Ovary (tissue), 9 donors: ENCODE measurements around the gene TYW1. TPM values are rescaled to one million over a fixed set of nuclear protein-coding genes. Genes with fewer than 3 reads are reported as not detected.
"Not testable (repeated sequence)": the region's sequence is repeated elsewhere in the genome, so short reads cannot be mapped to it uniquely, and the experiment has no call there.

Experiments
- DNase-seq, 5 donors: peaks; one replicate each; pipeline ENCODE4 v3.0.0-alpha.2; 2019 to 2020
- H3K27ac ChIP-seq, 2 donors: fragments of 200-600 bp; one replicate each; pipeline versions ENCODE4 v1.5.1 to v1.8.0; 2019 to 2022
- H3K27me3 ChIP-seq: fragments of 200-600 bp; one replicate; pipeline ENCODE4 v1.8.0; 2022
- H3K36me3 ChIP-seq: fragments of 200-600 bp; sonication (generic); one replicate; pipeline ENCODE4 v1.5.1; 2019
- H3K4me1 ChIP-seq: one replicate; pipeline ENCODE4 v1.8.1; 2013; ENCODE audit warnings: mild to moderate bottlenecking, moderate library complexity; ENCODE audit not compliant: insufficient read depth
- H3K4me3 ChIP-seq: fragments of 200-600 bp; sonication (generic); one replicate; pipeline ENCODE4 v1.5.1; 2017
- H3K9me3 ChIP-seq, 2 donors: fragments of 200-600 bp in 1 of 2; sonication (generic) in 1 of 2; one replicate each; pipeline versions ENCODE4 v1.5.1 to v1.8.1; 2013 to 2019; ENCODE audit warnings: mild to moderate bottlenecking in 1 of 2, moderate library complexity in 1 of 2
- CTCF ChIP-seq, 3 donors: fragments of 450-650 bp in 2 of 3; fragments of 200-600 bp in 1 of 3; IDR thresholded peaks; one replicate each; pipeline versions ENCODE4 v1.5.1 to v1.8.0; 2016 to 2022; ENCODE audit warnings: antibody characterized with exemption in 3 of 3, mild to moderate bottlenecking in 1 of 3
- EP300 ChIP-seq: sonication (generic); formaldehyde crosslinking; IDR thresholded peaks from one replicate; pipeline ENCODE4 v1.6.1; 2017; ENCODE audit warnings: antibody characterized with exemption
- POLR2A ChIP-seq: fragments of 450-650 bp; IDR thresholded peaks from one replicate; pipeline ENCODE4 v1.6.1; 2017; ENCODE audit warnings: antibody characterized with exemption, mild to moderate bottlenecking, moderate library complexity
- WGBS, 3 donors: extraction: QIAGEN DNeasy Blood & Tissue Kit in 1 of 3; methylation state at CpG; one replicate each; pipeline versions ENCODE4 v1.1.5 to v1.1.7; 2013 to 2017; 5-methylcytosine and 5-hydroxymethylcytosine counted together
- intact Hi-C, 4 donors: fragments of 100-400 bp; cut with DNase I; formaldehyde crosslinking; loops; one replicate each; pipeline versions ENCODE4 v1.11.0 to v1.15.1; 2022 to 2023
- polyA plus RNA-seq, 2 donors: library from polyadenylated mRNA; stranded (reverse); fragments of 200-250 nt in 1 of 2; fragments of 350-450 nt in 1 of 2; fragmentation: Illumina TruSeq in 1 of 2; extraction: RNeasy Lipid Tissue Mini Kit (QIAGEN cat#74804) in 1 of 2; gene quantifications; one replicate each; pipeline ENCODE4 v1.2.3, GENCODE V29; 2013 to 2014
- total RNA-seq, 7 donors: library from RNA; depleted of rRNA in 2 of 7; stranded (reverse); fragments of >200 nt in 2 of 7; fragmentation: NEBNext Ultra II Directional in 3 of 7; extraction: Animal tissue kit (Norgen Biotek cat#: 25700) in 3 of 7; gene quantifications; one replicate each; pipeline versions ENCODE4 v1.1.0 to v1.2.4, GENCODE V29; 2016 to 2023
- donor health status: DM: no; HTN: no; CAD: no; lungs with moderate emphysema.
- donor health status: DM: no; HTN: no; CAD: no.
- donor health status: Bipolar disorder and iron deficiency.
- donor health status: DM: yes; HTN: yes; CAD: no.
- donor health status: DM: no; HTN: no; CAD: no.
- donor health status: DM: yes; HTN: yes; CAD: no.

The TYW1 gene
- total and polyA plus RNA-seq, 9 donors = 17.3 to 45.6 (median 22.4) TPM

- TF ChIP-seq EP300 (no peak), CTCF (IDR thresholded peaks at IDR 0.05) (no peak)
- H3K36me3 ChIP-seq = no peaks in the 10 kb centered on the region
Measured at GRCh38 chr7:66960192-66960591, 36.4 kb upstream of the TYW1 start.

GRCh38 chr7:66961096-66961495 lies 35.5 kb upstream of the TYW1 start:
- no peak overlapping the region for H3K27ac ChIP-seq
- DNase-seq = no peak
- WGBS, 3 donors = 83 to 95% (median 95%) methylated on average over 5 of the region's 5 CpGs
- H3K9me3 ChIP-seq = no peaks in the 10 kb centered on the region
- intact Hi-C loops = loop anchor here in 1 of 4 donors (10.0 kb wide), 1 partner anchor 96 kb away; no protein-coding TSS in a partner anchor
- no peaks in the 10 kb centered on the region for H3K36me3 ChIP-seq
- H3K4me3 ChIP-seq = no peak overlapping the region
- TF ChIP-seq POLR2A (no peak), CTCF (IDR thresholded peaks at IDR 0.05) (no peak), EP300 (no peak)
- no peaks in the 10 kb centered on the region for H3K27me3 ChIP-seq
- no peaks in the 10 kb centered on the region for H3K4me1 ChIP-seq

More at GRCh38 chr7:66960192-66960591, 36.4 kb upstream of the TYW1 start:
- H3K9me3 ChIP-seq = no peaks in the 10 kb centered on the region
- no peaks in the 10 kb centered on the region for H3K27me3 ChIP-seq
- intact Hi-C loops = loop anchor here in 1 of 4 donors (10.0 kb wide), 1 partner anchor 95 kb away; no protein-coding TSS in a partner anchor
- no peak overlapping the region for H3K27ac ChIP-seq
- no peak for DNase-seq
- H3K4me1 ChIP-seq = no peaks in the 10 kb centered on the region
- H3K4me3 ChIP-seq = no peak overlapping the region
- 83 to 87% (median 85%) methylated on average over 4 of the region's 4 CpGs for WGBS, 3 donors

- TF ChIP-seq EP300 (no peak), CTCF (IDR thresholded peaks at IDR 0.05) (no peak), POLR2A (no peak)
- Histone ChIP-seq H3K4me3 (no peak overlapping the region), H3K27ac (no peak overlapping the region), H3K4me1 (no peaks in the 10 kb centered on the region), H3K27me3 (no peaks in the 10 kb centered on the region), H3K9me3 (no peaks in the 10 kb centered on the region), H3K36me3 (no peaks in the 10 kb centered on the region)
- peak in 2 of 5 donors; percentile 15 to 45 for DNase-seq
- WGBS, 3 donors = 3 to 7% (median 4%) methylated on average over 4 of the region's 4 CpGs
- intact Hi-C loops = loop anchor here in 1 of 4 donors (10.0 kb wide), 1 partner anchor 100 kb away; no protein-coding TSS in a partner anchor
Measured at GRCh38 chr7:66964411-66964810, 32.2 kb upstream of the TYW1 start.

GRCh38 chr7:66967029-66967428 lies 29.6 kb upstream of the TYW1 start:
- intact Hi-C loops = loop anchor here in 1 of 4 donors (10.0 kb wide), 1 partner anchor 102 kb away; no protein-coding TSS in a partner anchor
- no peak overlapping the region for H3K27ac ChIP-seq
- no peaks in the 10 kb centered on the region for H3K9me3 ChIP-seq
- no peaks in the 10 kb centered on the region for H3K4me1 ChIP-seq
- H3K4me3 ChIP-seq = no peak overlapping the region
- 81 to 87% (median 85%) methylated on average over 5 to 6 of the region's 6 CpGs for WGBS, 3 donors
- H3K36me3 ChIP-seq = no peaks in the 10 kb centered on the region
- DNase-seq = no peak
- H3K27me3 ChIP-seq = no peaks in the 10 kb centered on the region
- no peak for TF ChIP-seq EP300
- no peak for TF ChIP-seq CTCF (IDR thresholded peaks at IDR 0.05)
- TF ChIP-seq POLR2A = no peak

GRCh38 chr7:66969001-66969400 lies 27.6 kb upstream of the TYW1 start:
- intact Hi-C loops = loop anchor here in 1 of 4 donors (10.0 kb wide), 1 partner anchor 104 kb away; no protein-coding TSS in a partner anchor
- not testable (repeated sequence) for H3K9me3 ChIP-seq, H3K4me3 ChIP-seq, H3K36me3 ChIP-seq, H3K4me1 ChIP-seq, DNase-seq, H3K27me3 ChIP-seq, H3K27ac ChIP-seq
- 92 to 94% (median 94%) methylated on average over 5 of the region's 5 CpGs for WGBS, 3 donors
